Memory B cell (primary cell): Measurements from ENCODE around the gene RHOB.
A peak's percentile ranks its signal among the peaks of the same experiment; 100 is the strongest.
"Not testable (repeated sequence)": the region's sequence is repeated elsewhere in the genome, so short reads cannot be mapped to it uniquely, and the experiment has no call there.

ENCODE experiments used
- ATAC-seq: fragments of 150-1000 bp; cut with Tn5 transposase; 2 replicates; pipeline ENCODE4 v1.10.0; 2021; ENCODE audit warnings: low read depth, mild to moderate bottlenecking, moderate library complexity
- DNase-seq, 2 donors: peaks; one replicate each; pipeline ENCODE4 v3.0.0; 2022; ENCODE audit warnings: low spot score in 2 of 2
- H3K27ac Mint-ChIP-seq: one replicate; pipeline ENCODE4 v1.8.0; 2022; ENCODE audit warnings: mild to moderate bottlenecking, moderate library complexity, mixed read lengths
- H3K27me3 Mint-ChIP-seq: one replicate; pipeline ENCODE4 v1.8.0; 2022; ENCODE audit warnings: mixed read lengths
- H3K36me3 Mint-ChIP-seq: one replicate; pipeline ENCODE4 v1.8.0; 2022; ENCODE audit warnings: mild to moderate bottlenecking, mixed read lengths
- H3K4me1 Mint-ChIP-seq: one replicate; pipeline ENCODE4 v1.8.0; 2022; ENCODE audit warnings: mixed read lengths
- H3K4me3 Mint-ChIP-seq: one replicate; pipeline ENCODE4 v1.8.0; 2022; ENCODE audit warnings: mild to moderate bottlenecking, moderate library complexity, mixed read lengths
- H3K9me3 Mint-ChIP-seq: one replicate; pipeline ENCODE4 v1.8.0; 2022; ENCODE audit warnings: mixed read lengths

RHOB gene

DNA sequence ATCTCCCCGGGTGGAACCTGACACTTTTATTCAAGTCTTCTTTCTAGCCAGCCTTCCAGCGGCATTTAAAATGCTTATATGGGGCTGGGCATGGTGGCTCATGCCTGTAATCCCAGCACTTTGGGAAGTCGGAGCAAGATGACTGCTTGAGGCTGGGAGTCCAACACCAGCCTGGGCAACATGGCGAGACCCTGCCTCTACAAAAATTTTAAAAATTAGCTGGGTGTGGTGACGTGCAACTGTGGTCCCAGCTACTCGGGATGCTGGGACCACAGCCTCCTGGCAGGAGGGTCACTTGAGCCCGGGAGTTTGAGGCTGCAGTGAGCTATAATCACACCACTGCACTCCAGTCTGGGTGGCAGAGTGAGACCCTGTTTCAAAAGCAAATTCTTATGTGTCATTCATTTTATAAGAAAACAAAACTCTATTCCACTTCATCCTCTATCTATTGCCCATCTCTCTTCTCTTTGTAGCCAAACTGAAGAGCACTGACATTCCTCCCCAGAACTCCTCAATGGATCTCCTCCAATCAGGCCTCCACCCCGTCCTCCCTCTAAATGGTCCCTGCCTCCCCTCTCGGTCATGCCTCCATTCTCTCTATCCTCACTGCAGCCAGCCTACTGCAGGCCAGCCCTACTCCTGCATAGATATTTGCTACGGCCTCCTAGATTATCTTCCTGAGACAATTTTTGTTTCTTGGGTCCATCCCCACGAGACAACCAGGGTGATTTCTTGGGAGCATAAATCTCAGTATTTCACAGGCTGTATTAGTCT lies 18.0 kb upstream of the RHOB start:
- ATAC-seq: no peak

GRCh38 chr2:20429528-20429927 lies 17.3 kb upstream of the RHOB start:
- peak overlapping the region; percentile 91 for H3K27ac Mint-ChIP-seq
- H3K9me3 Mint-ChIP-seq: no peaks in the 10 kb centered on the region
- ATAC-seq (peak; percentile 77), DNase-seq (peak in 1 of 2 donors; percentile 32)
- H3K36me3 Mint-ChIP-seq: no peaks in the 10 kb centered on the region
- H3K27me3 Mint-ChIP-seq: peaks cover 2% of the 10 kb centered on the region
- peak overlapping the region; percentile 50 for H3K4me3 Mint-ChIP-seq
- peaks cover 50% of the 10 kb centered on the region for H3K4me1 Mint-ChIP-seq

More for the DNA sequence above, 18.0 kb upstream of the RHOB start:
- Mint-ChIP-seq H3K27me3 (no peaks in the 10 kb centered on the region), H3K4me1 (peaks cover 50% of the 10 kb centered on the region), H3K9me3 (no peaks in the 10 kb centered on the region), H3K27ac (peak overlapping the region; percentile 91), H3K36me3 (no peaks in the 10 kb centered on the region), H3K4me3 (peak overlapping the region; percentile 47)
- DNase-seq: no peak

DNA sequence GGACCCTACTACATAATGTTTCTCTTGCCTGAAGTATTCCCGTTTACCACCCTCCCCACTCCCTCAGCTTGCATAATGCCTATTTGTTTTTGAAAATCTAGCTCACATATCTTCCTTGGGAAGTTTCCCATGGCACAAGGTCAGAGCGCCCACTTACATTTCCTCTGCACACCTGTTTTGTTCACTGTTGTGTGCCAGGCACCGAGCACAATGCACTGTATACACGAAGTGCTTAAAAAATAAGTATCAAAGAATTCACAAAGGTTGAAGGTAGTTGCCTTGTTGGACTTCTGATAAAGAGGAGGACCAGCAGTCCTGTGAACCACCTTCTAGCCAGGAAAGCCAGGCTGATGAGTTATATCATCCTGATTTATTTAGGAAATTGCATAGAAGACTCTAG lies 16.8 kb upstream of the RHOB start:
- H3K27ac Mint-ChIP-seq: peak overlapping the region; percentile 91
- peak overlapping the region; percentile 50 for H3K4me3 Mint-ChIP-seq
- no peak for DNase-seq
- no peak for ATAC-seq
- peaks cover 3% of the 10 kb centered on the region for H3K27me3 Mint-ChIP-seq
- no peaks in the 10 kb centered on the region for H3K9me3 Mint-ChIP-seq
- peaks cover 1% of the 10 kb centered on the region for H3K36me3 Mint-ChIP-seq
- H3K4me1 Mint-ChIP-seq: peaks cover 47% of the 10 kb centered on the region

DNA sequence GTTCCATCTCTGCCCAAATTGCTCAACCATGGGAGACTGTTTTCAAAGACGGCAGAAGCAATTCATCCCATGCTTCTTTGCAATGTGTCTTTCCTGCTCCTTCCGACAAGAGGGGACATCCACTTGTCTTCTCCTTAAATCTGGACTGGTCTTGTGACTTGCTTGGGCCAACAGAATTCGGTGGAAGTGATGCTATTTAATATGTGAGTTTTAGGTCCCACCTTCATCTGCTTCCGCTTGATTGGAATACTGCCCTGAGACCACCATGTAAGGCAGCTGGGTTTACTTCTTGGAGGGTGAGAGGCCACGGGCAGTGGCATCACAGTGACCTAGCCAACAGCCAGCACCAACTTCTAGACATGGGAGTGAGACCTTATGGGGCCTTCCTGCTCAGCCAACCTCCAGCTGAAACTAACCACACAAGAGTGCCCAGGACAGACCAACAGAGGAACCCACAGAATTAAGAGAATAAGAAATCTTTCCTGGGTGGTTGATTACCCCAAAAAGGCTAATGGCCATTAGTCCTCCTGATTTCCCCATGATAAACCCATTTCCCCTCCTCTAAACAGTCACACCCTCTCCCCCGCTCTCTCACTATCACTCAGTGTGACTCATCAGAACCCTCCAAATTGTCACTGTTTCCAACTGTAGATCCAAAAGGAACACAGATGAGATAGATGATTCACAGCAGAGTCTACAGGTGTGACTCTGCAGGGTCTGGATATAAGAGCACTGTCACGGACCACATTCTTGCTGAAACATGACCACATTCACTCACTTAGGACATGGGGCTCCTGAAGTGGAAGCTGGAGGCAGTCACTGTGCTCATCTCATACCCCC lies 16.2 kb upstream of the RHOB start:
- Mint-ChIP-seq H3K9me3 (no peaks in the 10 kb centered on the region), H3K4me1 (peaks cover 41% of the 10 kb centered on the region), H3K36me3 (peaks cover 2% of the 10 kb centered on the region), H3K4me3 (no peak overlapping the region), H3K27me3 (peaks cover 4% of the 10 kb centered on the region), H3K27ac (peak overlapping the region; percentile 91)
- DNase-seq (no peak), ATAC-seq (no peak)

GRCh38 chr2:20431301-20431698 lies 15.6 kb upstream of the RHOB start:
- H3K4me3 Mint-ChIP-seq: no peak overlapping the region
- peaks cover 39% of the 10 kb centered on the region for H3K4me1 Mint-ChIP-seq
- ATAC-seq (no peak), DNase-seq (no peak)
- H3K36me3 Mint-ChIP-seq: peaks cover 2% of the 10 kb centered on the region
- no peaks in the 10 kb centered on the region for H3K9me3 Mint-ChIP-seq
- H3K27ac Mint-ChIP-seq: peak overlapping the region; percentile 72
- H3K27me3 Mint-ChIP-seq: peaks cover 4% of the 10 kb centered on the region

- Mint-ChIP-seq H3K36me3 (peaks cover 2% of the 10 kb centered on the region), H3K9me3 (no peaks in the 10 kb centered on the region), H3K4me1 (peaks cover 36% of the 10 kb centered on the region), H3K27ac (no peak overlapping the region), H3K27me3 (peaks cover 9% of the 10 kb centered on the region), H3K4me3 (no peak overlapping the region)
- no peak for DNase-seq
- ATAC-seq: no peak
These were observed 15.1 kb upstream of the RHOB start for GRCh38 chr2:20431772-20432171.

- DNase-seq (no peak), ATAC-seq (no peak)
- no peaks in the 10 kb centered on the region for H3K9me3 Mint-ChIP-seq
- peaks cover 28% of the 10 kb centered on the region for H3K4me1 Mint-ChIP-seq
- H3K36me3 Mint-ChIP-seq: peaks cover 2% of the 10 kb centered on the region
- peaks cover 12% of the 10 kb centered on the region for H3K27me3 Mint-ChIP-seq
- no peak overlapping the region for H3K27ac Mint-ChIP-seq
- H3K4me3 Mint-ChIP-seq: no peak overlapping the region
These were observed 14.2 kb upstream of the RHOB start for GRCh38 chr2:20432714-20433113.

DNA sequence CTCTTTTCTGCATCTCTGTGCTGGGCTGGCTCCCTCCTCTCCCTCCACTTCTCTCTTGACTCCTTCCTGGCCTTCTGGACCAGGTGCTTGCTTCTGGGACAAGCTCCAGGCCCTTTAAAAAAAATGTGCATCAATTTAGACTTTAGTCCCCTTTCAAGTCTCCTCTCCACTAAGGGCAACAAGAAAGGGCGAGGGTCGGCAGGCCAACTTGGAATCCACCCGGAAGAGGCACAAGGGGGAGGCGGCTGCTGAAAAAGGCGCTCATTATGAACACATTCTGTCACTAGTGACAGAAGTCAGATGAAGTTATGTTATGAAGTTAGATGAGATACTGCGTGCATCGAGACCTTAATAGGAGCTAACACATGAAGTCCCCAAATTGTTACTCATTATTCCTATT lies 13.6 kb upstream of the RHOB start:
- peaks cover 2% of the 10 kb centered on the region for H3K36me3 Mint-ChIP-seq
- no peak for ATAC-seq

DNA sequence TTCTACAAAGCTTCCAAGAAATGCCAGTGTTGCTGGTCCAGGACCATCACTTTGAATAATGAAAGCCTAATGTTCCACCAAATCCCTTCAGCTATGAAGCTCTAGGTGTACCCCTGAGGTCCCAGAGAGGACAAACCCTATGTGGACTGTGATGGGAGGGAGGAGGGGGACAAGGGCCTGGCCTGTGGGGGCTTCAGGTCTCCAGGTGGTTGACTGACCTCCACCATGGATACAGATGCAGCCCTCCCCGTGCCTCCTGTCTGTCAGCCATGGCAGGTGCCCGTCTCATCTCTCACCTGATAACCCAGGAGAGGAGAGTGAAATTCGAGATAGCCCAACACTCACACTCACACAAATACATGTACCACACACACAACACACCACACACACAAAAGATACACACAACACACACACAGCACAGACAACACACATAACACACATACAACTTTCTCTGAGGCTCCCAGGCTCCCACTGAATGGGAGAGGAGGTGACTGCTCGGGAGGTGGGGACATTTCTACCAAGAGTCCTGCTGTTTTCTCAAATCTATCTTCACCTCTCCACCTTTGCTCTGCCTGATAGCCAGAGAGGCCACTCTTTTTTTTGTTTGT lies 12.8 kb upstream of the RHOB start:
- peaks cover 19% of the 10 kb centered on the region for H3K4me1 Mint-ChIP-seq
- ATAC-seq (no peak), DNase-seq (no peak)
- peaks cover 12% of the 10 kb centered on the region for H3K27me3 Mint-ChIP-seq
- no peak overlapping the region for H3K27ac Mint-ChIP-seq
- H3K9me3 Mint-ChIP-seq: no peaks in the 10 kb centered on the region
- H3K36me3 Mint-ChIP-seq: peaks cover 2% of the 10 kb centered on the region
- H3K4me3 Mint-ChIP-seq: no peak overlapping the region

More for the DNA sequence above, 13.6 kb upstream of the RHOB start:
- peaks cover 12% of the 10 kb centered on the region for H3K27me3 Mint-ChIP-seq
- H3K9me3 Mint-ChIP-seq: no peaks in the 10 kb centered on the region
- peaks cover 25% of the 10 kb centered on the region for H3K4me1 Mint-ChIP-seq
- no peak overlapping the region for H3K27ac Mint-ChIP-seq
- H3K4me3 Mint-ChIP-seq: no peak overlapping the region
- DNase-seq: no peak

DNA sequence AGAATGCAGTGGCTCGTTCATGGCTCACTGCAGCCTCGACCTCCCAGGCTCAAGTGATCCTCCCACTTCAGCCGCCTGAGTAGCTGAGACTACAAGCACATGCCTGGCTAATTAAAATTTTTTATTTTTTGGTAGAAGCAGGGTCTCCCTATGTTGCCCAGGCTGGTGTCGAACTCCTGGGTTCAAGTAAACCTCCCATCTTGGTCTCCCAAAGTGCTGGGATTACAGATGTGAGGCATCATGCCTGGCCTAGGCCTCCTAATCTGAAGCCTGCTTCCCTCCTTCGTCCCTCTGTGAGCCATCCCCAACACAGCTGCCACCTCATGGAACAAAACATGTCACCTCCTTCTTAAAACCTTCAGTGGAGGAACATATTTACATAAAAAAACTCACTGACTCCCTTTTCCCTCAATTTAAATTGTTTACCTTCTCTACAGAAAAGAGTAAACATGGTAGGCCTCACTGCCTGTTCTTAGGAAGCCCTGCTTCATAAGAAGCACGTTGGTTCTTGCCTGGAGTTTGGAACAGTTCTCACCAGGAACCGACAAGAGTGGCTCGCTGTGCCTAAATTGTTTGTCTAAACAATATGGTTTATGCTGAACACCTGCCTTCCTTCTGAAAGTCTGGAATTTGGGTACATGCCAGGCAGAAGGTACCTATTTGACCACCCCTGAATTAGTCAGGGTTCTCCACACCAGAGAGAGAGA lies 12.1 kb upstream of the RHOB start:
- Mint-ChIP-seq H3K4me3 (no peak overlapping the region), H3K4me1 (peaks cover 15% of the 10 kb centered on the region), H3K9me3 (no peaks in the 10 kb centered on the region), H3K36me3 (peaks cover 2% of the 10 kb centered on the region), H3K27me3 (peaks cover 12% of the 10 kb centered on the region), H3K27ac (no peak overlapping the region)
- ATAC-seq: no peak
- DNase-seq: no peak

DNA sequence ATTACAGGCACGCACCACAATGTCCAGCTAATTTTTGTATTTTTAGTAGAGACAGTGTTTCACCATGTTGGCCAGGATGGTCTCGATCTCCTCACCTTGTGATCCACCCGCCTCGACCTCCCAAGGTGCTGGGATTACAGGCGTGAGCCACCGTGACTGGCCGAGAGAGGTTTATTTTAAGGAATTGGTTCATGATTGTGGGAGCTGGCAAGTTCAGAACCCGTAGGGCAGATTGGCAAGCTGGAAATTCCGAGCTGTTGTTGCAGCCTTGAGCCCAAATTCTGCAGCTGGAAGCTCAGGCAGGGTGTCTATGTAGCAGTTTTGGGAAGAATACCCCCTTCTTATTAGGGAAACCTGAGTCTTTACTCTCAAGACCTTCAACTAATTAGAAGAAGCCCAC lies 11.4 kb upstream of the RHOB start:
- H3K4me3 Mint-ChIP-seq, H3K36me3 Mint-ChIP-seq, ATAC-seq, H3K27ac Mint-ChIP-seq, H3K9me3 Mint-ChIP-seq, DNase-seq: not testable (repeated sequence)
- peaks cover 12% of the 10 kb centered on the region for H3K27me3 Mint-ChIP-seq
- peaks cover 11% of the 10 kb centered on the region for H3K4me1 Mint-ChIP-seq

GRCh38 chr2:20436716-20437470 lies 10.0 kb upstream of the RHOB start:
- H3K36me3 Mint-ChIP-seq: peaks cover 2% of the 10 kb centered on the region
- H3K9me3 Mint-ChIP-seq: no peaks in the 10 kb centered on the region
- H3K4me1 Mint-ChIP-seq: peaks cover 8% of the 10 kb centered on the region
- DNase-seq (no peak), ATAC-seq (no peak)
- no peak overlapping the region for H3K27ac Mint-ChIP-seq
- peaks cover 12% of the 10 kb centered on the region for H3K27me3 Mint-ChIP-seq
- H3K4me3 Mint-ChIP-seq: no peak overlapping the region
